GM21367 (cell line): ENCODE measurements around the gene GGTLC3.
"Not testable (repeated sequence)": the region's sequence is repeated elsewhere in the genome, so short reads cannot be mapped to it uniquely, and the experiment has no call there.

ENCODE experiments used
- ATAC-seq: cut with Tn5 transposase; IDR thresholded peaks from one replicate; pipeline ENCODE4 v1.9.1; 2021; ENCODE audit not compliant: unreplicated experiment

The GGTLC3 gene

DNA sequence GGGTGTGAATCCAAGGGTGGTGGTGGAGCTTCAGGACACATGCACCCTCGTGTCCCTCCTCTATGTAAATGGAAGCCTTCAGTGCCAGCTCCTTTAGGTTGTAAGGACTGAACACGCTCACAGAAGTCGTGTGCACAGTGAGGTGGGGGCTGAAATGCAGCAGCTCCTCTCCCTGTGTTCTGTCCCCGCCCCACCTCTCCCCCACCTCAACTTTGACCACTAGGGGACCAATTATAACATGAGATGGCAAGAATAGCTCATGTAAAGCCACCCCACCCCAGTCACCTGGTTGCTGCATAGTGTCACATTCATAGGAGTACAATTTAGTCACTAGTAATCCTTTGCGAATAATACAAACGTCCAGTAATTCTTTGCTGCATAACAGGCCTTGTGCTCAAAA is 4.8 kb upstream of the GGTLC3 start:
- not testable (repeated sequence) for ATAC-seq

- ATAC-seq: not testable (repeated sequence)
These were observed 4.5 kb downstream of the GGTLC3 start for GRCh38 chr22:18513454-18513853.

- ATAC-seq: not testable (repeated sequence)
These were observed 5.6 kb downstream of the GGTLC3 start for GRCh38 chr22:18512378-18512777.

- not testable (repeated sequence) for ATAC-seq
These were observed 6.6 kb downstream of the GGTLC3 start for GRCh38 chr22:18511327-18511726.

GRCh38 chr22:18496227-18496626 is 21.7 kb downstream of the GGTLC3 start:
- not testable (repeated sequence) for ATAC-seq
